Fibroblast of mammary gland (primary cell): ENCODE data around the gene HCRTR2.

Experiments used
- DNase-seq: peaks from one replicate; pipeline ENCODE4 v3.0.0-alpha.2; 2010; ENCODE audit warnings: low read depth
- H3K4me3 ChIP-seq: 2 replicates; pipeline ENCODE4 v1.5.1; 2011; ENCODE audit warnings: low read depth, mild to moderate bottlenecking, low read length, moderate library complexity; ENCODE audit not compliant: control insufficient read depth
- CTCF ChIP-seq: conservative IDR thresholded peaks from 2 replicates; pipeline ENCODE4 v1.5.1; 2011; ENCODE audit warnings: low read depth, low read length, inconsistent platforms; ENCODE audit not compliant: control insufficient read depth, insufficient read depth

HCRTR2 gene

GRCh38 chr6:55174211-55175026 is at the start of gene HCRTR2:
TSS of gene HCRTR2 (plus strand) at chr6:55174515. CDS start at chr6:55174588, 73 bp downstream.
- H3K4me3 ChIP-seq = no peak within 1 kb of the TSS
- TF ChIP-seq CTCF = no peak
- no peak for DNase-seq

DNA sequence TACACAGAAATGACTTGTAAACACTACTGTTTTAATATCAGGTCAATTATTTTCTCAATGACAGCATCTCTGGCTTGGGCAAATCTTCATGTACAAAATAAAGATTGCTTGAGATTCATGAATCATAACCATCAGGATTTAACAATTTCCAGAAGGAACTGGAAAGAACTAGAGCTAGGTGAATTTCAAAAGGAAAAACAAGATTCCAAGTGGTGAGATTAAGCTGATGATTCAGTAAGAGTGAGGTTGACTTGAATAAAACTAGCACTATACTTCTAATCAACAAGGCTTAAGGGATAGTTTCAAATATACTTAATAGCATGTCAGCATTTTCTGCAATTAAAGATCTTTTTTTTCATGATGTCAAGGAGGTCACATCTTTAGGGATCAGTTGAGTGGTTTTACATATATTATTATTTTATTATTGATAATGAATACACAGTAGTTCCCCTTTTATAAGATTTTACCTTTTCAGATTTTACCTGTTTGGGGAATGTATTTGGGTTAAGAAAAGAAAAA is 43.5 kb upstream of the HCRTR2 start:
- TF ChIP-seq CTCF = no peak
- no peak overlapping the region for H3K4me3 ChIP-seq
- DNase-seq = no peak

- no peak overlapping the region for H3K4me3 ChIP-seq
- TF ChIP-seq CTCF = no peak
- DNase-seq = no peak
Measured at GRCh38 chr6:55131616-55132015, 42.7 kb upstream of the HCRTR2 start.

- DNase-seq = no peak
- TF ChIP-seq CTCF = no peak
- no peak overlapping the region for H3K4me3 ChIP-seq
Measured at GRCh38 chr6:55136916-55137315, 37.4 kb upstream of the HCRTR2 start.

DNA sequence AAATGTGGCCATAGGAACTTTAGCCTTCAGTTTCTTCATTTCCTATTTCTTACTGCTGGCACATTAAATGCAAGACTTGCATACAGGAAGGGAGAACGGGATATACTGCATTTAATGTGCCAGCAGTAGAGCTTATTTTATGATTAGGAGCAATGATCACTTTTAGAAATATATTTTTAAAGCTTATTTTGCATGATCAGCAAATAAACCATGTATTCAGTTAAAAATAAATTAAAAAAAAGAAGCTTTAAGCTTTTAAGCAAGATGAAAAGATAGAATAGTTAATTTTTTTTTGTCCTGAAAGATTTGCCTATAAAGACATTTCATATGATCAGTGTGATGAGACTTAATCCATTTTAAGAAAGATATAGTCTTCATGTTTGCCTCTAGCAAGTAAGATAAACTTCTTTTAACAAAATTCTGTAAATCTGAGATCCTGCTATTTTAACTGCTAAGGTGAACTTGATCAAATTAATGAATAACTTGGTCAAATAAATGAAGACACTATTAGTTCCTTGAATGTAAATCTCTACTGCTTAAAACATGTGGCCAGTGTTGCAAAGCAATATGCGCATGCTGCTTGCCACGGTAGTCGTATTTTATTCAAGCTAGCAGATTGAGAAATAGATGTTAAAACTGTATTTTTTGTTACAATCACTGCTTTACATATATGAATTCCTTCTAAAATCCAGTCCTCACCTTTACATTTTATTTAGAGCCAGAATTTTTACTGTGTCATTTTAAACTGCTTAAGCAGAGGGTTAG is 36.2 kb upstream of the HCRTR2 start:
- no peak for TF ChIP-seq CTCF
- no peak overlapping the region for H3K4me3 ChIP-seq

DNA sequence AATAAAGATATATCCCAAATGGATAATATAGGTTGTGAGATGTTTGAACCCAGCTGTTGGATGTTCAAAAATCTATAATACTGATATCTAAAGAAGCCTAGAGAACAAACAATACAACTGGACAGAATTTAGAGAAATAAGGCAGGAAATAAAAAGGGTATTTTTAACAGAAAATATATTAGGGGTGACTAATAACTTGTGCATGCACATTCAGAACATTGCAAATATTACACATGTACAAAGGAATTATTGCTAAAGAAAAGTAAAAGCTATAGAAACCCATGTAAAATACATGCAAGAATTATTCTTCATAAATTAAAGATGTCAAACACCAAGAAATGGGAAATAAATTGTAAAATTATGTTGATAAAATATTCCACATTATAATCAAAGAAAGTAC is 32.7 kb upstream of the HCRTR2 start:
- no peak for TF ChIP-seq CTCF
- DNase-seq = no peak
- H3K4me3 ChIP-seq = no peak overlapping the region

More for the DNA sequence above, 36.2 kb upstream of the HCRTR2 start:
- DNase-seq = no peak
